DND-41 (cell line): ENCODE results near the gene CYP2F1.

ENCODE experiments used
- CTCF ChIP-seq: IDR thresholded peaks from 2 replicates; pipeline ENCODE4 v1.5.1; 2012; ENCODE audit warnings: borderline replicate concordance, low read length, moderate library complexity, mild to moderate bottlenecking; ENCODE audit not compliant: poor library complexity, severe bottlenecking; ENCODE audit errors: extremely low read depth
- EZH2 ChIP-seq: IDR thresholded peaks from 3 replicates; pipeline ENCODE4 v1.6.1; 2012; ENCODE audit warnings: borderline replicate concordance, low read depth, mild to moderate bottlenecking, moderate library complexity, low read length, inconsistent platforms; ENCODE audit not compliant: severe bottlenecking

DNA sequence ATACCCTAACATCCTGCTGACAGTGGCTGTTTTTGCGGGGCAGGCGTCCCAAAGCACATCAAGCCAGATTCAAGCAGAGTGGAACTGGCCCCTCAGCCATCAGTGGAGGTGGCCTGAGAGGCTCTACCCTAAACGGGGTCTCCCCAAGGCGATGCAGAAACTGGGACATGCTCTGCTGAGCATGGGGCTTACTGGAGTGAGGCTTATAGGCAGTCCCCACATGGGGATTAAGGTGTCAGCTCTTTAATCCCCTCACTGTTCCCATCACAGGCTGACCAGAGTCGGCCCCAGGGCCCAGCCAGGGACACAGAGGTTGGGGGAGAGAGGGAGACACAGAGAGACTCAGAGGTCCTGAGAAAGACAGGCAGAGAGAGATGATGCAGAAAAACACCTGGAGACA is 17.0 kb downstream of the CYP2F1 start:
- TF ChIP-seq CTCF: no peak
- TF ChIP-seq EZH2: no peak
